Liver (tissue), 9 donors: Measurements from ENCODE around the gene MRPS30. TPM values are rescaled to one million over a fixed set of nuclear protein-coding genes. Genes with fewer than 3 reads are reported as not detected.

ENCODE experiments used
- DNase-seq: peaks from one replicate; pipeline ENCODE4 v3.0.0-alpha.2; 2017; ENCODE audit warnings: low spot score
- H3K27ac ChIP-seq, 2 donors: one replicate each; pipeline ENCODE4 v1.7.0; 2013; ENCODE audit warnings: inconsistent platforms in 2 of 2, low read length in 2 of 2, control low read depth in 1 of 2, low read depth in 1 of 2, mild to moderate bottlenecking in 1 of 2
- H3K27me3 ChIP-seq, 4 donors: one replicate each; pipeline versions ENCODE4 v1.6.1 to v1.7.0; 2013; ENCODE audit warnings: low read length in 3 of 4, inconsistent platforms in 1 of 4, mild to moderate bottlenecking in 1 of 4, moderate library complexity in 1 of 4; ENCODE audit not compliant: control insufficient read depth in 4 of 4, insufficient read depth in 4 of 4
- H3K36me3 ChIP-seq, 4 donors: one replicate each; pipeline versions ENCODE4 v1.6.1 to v1.7.0; 2013; ENCODE audit warnings: low read length in 3 of 4, mild to moderate bottlenecking in 3 of 4, low read depth in 1 of 4, moderate library complexity in 1 of 4; ENCODE audit not compliant: control insufficient read depth in 4 of 4, insufficient read depth in 3 of 4
- H3K4me1 ChIP-seq, 4 donors: one replicate each; pipeline versions ENCODE4 v1.6.1 to v1.7.0; 2013; ENCODE audit warnings: low read length in 3 of 4, mild to moderate bottlenecking in 3 of 4, moderate library complexity in 1 of 4; ENCODE audit not compliant: control insufficient read depth in 4 of 4, insufficient read depth in 4 of 4
- H3K4me3 ChIP-seq, 3 donors: one replicate each; pipeline versions ENCODE4 v1.6.1 to v1.7.0; 2013; ENCODE audit warnings: low read length in 3 of 3, control low read depth in 1 of 3, low read depth in 1 of 3, mild to moderate bottlenecking in 1 of 3
- H3K9ac ChIP-seq, 2 donors: one replicate each; pipeline ENCODE4 v1.7.0; 2013; ENCODE audit warnings: low read length in 2 of 2, mild to moderate bottlenecking in 2 of 2, moderate library complexity in 2 of 2, control low read depth in 1 of 2, low read depth in 1 of 2
- H3K9me3 ChIP-seq, 4 donors: one replicate each; pipeline versions ENCODE4 v1.6.1 to v1.7.0; 2013; ENCODE audit warnings: low read length in 3 of 4; ENCODE audit not compliant: control insufficient read depth in 4 of 4
- ATF3 ChIP-seq: IDR thresholded peaks from 2 replicates; pipeline ENCODE4 v1.6.1; 2016; ENCODE audit warnings: antibody characterized with exemption
- CTCF ChIP-seq: fragments of 150-350 bp; IDR thresholded peaks from 2 replicates; pipeline ENCODE4 v1.5.1; 2017; ENCODE audit warnings: improper control_type of control experiment, low read depth, low read length; ENCODE audit not compliant: missing input control
- EGR1 ChIP-seq, 2 donors: IDR thresholded peaks; 2 replicates each; pipeline ENCODE4 v1.6.1; 2016 to 2018; ENCODE audit warnings: antibody characterized with exemption in 2 of 2, low read depth in 2 of 2
- FOXA1 ChIP-seq: IDR thresholded peaks from 2 replicates; pipeline ENCODE4 v1.6.1; 2016; ENCODE audit warnings: antibody characterized with exemption
- FOXA2 ChIP-seq: IDR thresholded peaks from 2 replicates; pipeline ENCODE4 v1.6.1; 2016; ENCODE audit warnings: antibody characterized with exemption
- GABPA ChIP-seq, 2 donors: IDR thresholded peaks in 1 of 2; conservative IDR thresholded peaks in 1 of 2; 2 replicates each; pipeline ENCODE4 v1.6.1; 2016; ENCODE audit warnings: antibody characterized with exemption in 2 of 2, mild to moderate bottlenecking in 1 of 2, moderate library complexity in 1 of 2
- HNF4A ChIP-seq, 2 donors: conservative IDR thresholded peaks; 2 replicates each; pipeline ENCODE4 v1.6.1; 2016; ENCODE audit warnings: antibody characterized with exemption in 2 of 2, mild to moderate bottlenecking in 2 of 2
- HNF4G ChIP-seq: IDR thresholded peaks from 2 replicates; pipeline ENCODE4 v1.6.1; 2016; ENCODE audit warnings: antibody characterized with exemption
- JUND ChIP-seq, 2 donors: IDR thresholded peaks; 2 replicates each; pipeline ENCODE4 v1.6.1; 2016; ENCODE audit warnings: antibody characterized with exemption in 2 of 2
- MAX ChIP-seq: IDR thresholded peaks from 2 replicates; pipeline ENCODE4 v1.6.1; 2016; ENCODE audit warnings: antibody characterized with exemption
- NR2F2 ChIP-seq: IDR thresholded peaks from 2 replicates; pipeline ENCODE4 v1.6.1; 2016; ENCODE audit warnings: antibody characterized with exemption
- RAD21 ChIP-seq, 2 donors: IDR thresholded peaks; 2 replicates each; pipeline ENCODE4 v1.6.1; 2016; ENCODE audit warnings: antibody characterized with exemption in 2 of 2, mild to moderate bottlenecking in 2 of 2
- REST ChIP-seq: IDR thresholded peaks from 2 replicates; pipeline ENCODE4 v1.6.1; 2016; ENCODE audit warnings: antibody characterized with exemption, mild to moderate bottlenecking
- RXRA ChIP-seq, 2 donors: IDR thresholded peaks; 2 replicates each; pipeline ENCODE4 v1.6.1; 2017 to 2018; ENCODE audit warnings: antibody characterized with exemption in 2 of 2, mild to moderate bottlenecking in 1 of 2
- SP1 ChIP-seq: IDR thresholded peaks from 2 replicates; pipeline ENCODE4 v1.6.1; 2018; ENCODE audit warnings: antibody characterized with exemption, mild to moderate bottlenecking
- TAF1 ChIP-seq: conservative IDR thresholded peaks from 2 replicates; pipeline ENCODE4 v1.6.1; 2016; ENCODE audit warnings: antibody characterized with exemption, mild to moderate bottlenecking
- YY1 ChIP-seq: IDR thresholded peaks from 2 replicates; pipeline ENCODE4 v1.6.1; 2016; ENCODE audit warnings: antibody characterized with exemption, mild to moderate bottlenecking
- ZBTB33 ChIP-seq: IDR thresholded peaks from 2 replicates; pipeline ENCODE4 v1.6.1; 2016; ENCODE audit warnings: antibody characterized with exemption
- WGBS: extraction: QIAGEN DNeasy Blood & Tissue Kit; methylation state at CpG from one replicate; pipeline ENCODE4 v1.1.7; 2013; 5-methylcytosine and 5-hydroxymethylcytosine counted together
- polyA plus RNA-seq, 2 donors: library from polyadenylated mRNA; stranded (reverse) in 1 of 2; unstranded in 1 of 2; fragments of 200-250 nt in 1 of 2; fragments of >200 nt in 1 of 2; fragmentation: Nextera tagmentation in 1 of 2; extraction: Ambion mirVana in 1 of 2; gene quantifications; one replicate each; pipeline versions ENCODE4 v1.2.1 to v1.2.3, GENCODE V29; 2013 to 2015
- total RNA-seq, 2 donors: library from RNA; depleted of rRNA; stranded (reverse); fragments of >200 nt; gene quantifications; one replicate each; pipeline ENCODE4 v1.2.3, GENCODE V29; 2014
- donor health status: healthy.
- donor health status: healthy.
- donor health status: healthy.
- donor health status: healthy.
- donor health status: healthy.

Gene MRPS30
- total and polyA plus RNA-seq, 4 donors: 20.7 to 44.7 (median 34.3) TPM

- no peaks in the 10 kb centered on the region for H3K4me1 ChIP-seq
- peaks cover 0 to 10% (median 4%) of the 10 kb centered on the region in 4 donors for H3K9me3 ChIP-seq
- H3K9ac ChIP-seq: no peak overlapping the region
- TF ChIP-seq RAD21 (IDR thresholded peaks at IDR 0.05) (no peak), REST (no peak), SP1 (no peak), GABPA (IDR thresholded peaks at IDR 0.05 in 1 of 2, conservative IDR thresholded peaks at IDR 0.05 in 1 of 2) (no peak), MAX (no peak), ATF3 (no peak), TAF1 (no peak), CTCF (no peak), JUND (IDR thresholded peaks at IDR 0.05) (no peak), EGR1 (IDR thresholded peaks at IDR 0.05; ENCODE audit: low read depth in 2 of 2) (no peak), ZBTB33 (no peak), HNF4A (conservative IDR thresholded peaks at IDR 0.05) (no peak), YY1 (no peak), NR2F2 (no peak), FOXA1 (no peak), FOXA2 (no peak), HNF4G (no peak)
- no peak for DNase-seq
- 83% methylated on average over 4 of the region's 4 CpGs for WGBS
- H3K4me3 ChIP-seq: no peak overlapping the region
- H3K27me3 ChIP-seq: no peaks in the 10 kb centered on the region
- no peak overlapping the region for H3K27ac ChIP-seq
- no peaks in the 10 kb centered on the region for H3K36me3 ChIP-seq
Observed at GRCh38 chr5:44795496-44795895, 13.3 kb upstream of the MRPS30 start.

GRCh38 chr5:44797841-44798240 is 10.9 kb upstream of the MRPS30 start:
- 81% methylated on average over 3 of the region's 3 CpGs for WGBS
- TF ChIP-seq YY1 (no peak), RXRA (IDR thresholded peaks at IDR 0.05) (no peak), SP1 (no peak), EGR1 (IDR thresholded peaks at IDR 0.05; ENCODE audit: low read depth in 2 of 2) (no peak), MAX (no peak), TAF1 (no peak), REST (no peak), HNF4G (no peak), NR2F2 (no peak), ATF3 (no peak)

More at GRCh38 chr5:44797841-44798240, 10.9 kb upstream of the MRPS30 start:
- no peak overlapping the region for H3K4me3 ChIP-seq
- H3K4me1 ChIP-seq: no peaks in the 10 kb centered on the region
- no peaks in the 10 kb centered on the region for H3K27me3 ChIP-seq
- H3K36me3 ChIP-seq: no peaks in the 10 kb centered on the region
- H3K27ac ChIP-seq: no peak overlapping the region
- H3K9me3 ChIP-seq: peaks cover 0 to 10% (median 4%) of the 10 kb centered on the region in 4 donors
- no peak overlapping the region for H3K9ac ChIP-seq
- DNase-seq: no peak
